ENCODE results near the gene CDH23. TPM values are rescaled to one million over a fixed set of nuclear protein-coding genes. Genes with fewer than 3 reads are reported as not detected.
A peak's percentile ranks its signal among the peaks of the same experiment; 100 is the strongest.

Gene CDH23
- total and polyA plus RNA-seq, 9 of the 15 experiments (the other 6 are each of a cell fraction or from before 2014, with no cell fraction given) = 0.18 to 1.2 (median 0.47) TPM

- TF ChIP-seq ZNF639 (CRISPR knock-in tag; conservative IDR thresholded peaks at IDR 0.05 in 1 of 2, IDR thresholded peaks at IDR 0.05 in 1 of 2) (peak in 1 of 2 experiments; percentile 82; a peak in 2 of 4 replicates), HMGN3 (IDR thresholded peaks at IDR 0.05; ENCODE audit: borderline replicate concordance, extremely low read depth, insufficient read length, low read depth, low read length) (peak; percentile 35), HCFC1 (IDR thresholded peaks at IDR 0.05; ENCODE audit: low read depth, low read length) (no peak), FOXJ3 (CRISPR knock-in tag; IDR thresholded peaks at IDR 0.05) (no peak), ZHX1 (conservative IDR thresholded peaks at IDR 0.05; ENCODE audit: low read length) (no peak), PHB (CRISPR knock-in tag; IDR thresholded peaks at IDR 0.05) (no peak), GTF2E2 (tag; IDR thresholded peaks at IDR 0.05) (peak; percentile 61), CEBPB (tag; IDR thresholded peaks at IDR 0.05) (peak; percentile 71), ZBTB34 (CRISPR knock-in tag; IDR thresholded peaks at IDR 0.05) (peak; percentile 62; the same call in 1 of the 2 replicates), MBD2 (IDR thresholded peaks at IDR 0.05; ENCODE audit: borderline replicate concordance, low read depth) (peak; percentile 71), EWSR1 (IDR thresholded peaks at IDR 0.05; ENCODE audit: borderline replicate concordance, low read depth, partially characterized antibody) (no peak), KDM1A (IDR thresholded peaks at IDR 0.05) (peak in 1 of 2 experiments; percentile 35; a peak in 3 of 4 replicates), ZNF512 (tag; IDR thresholded peaks at IDR 0.05) (no peak), TEAD2 (tag; IDR thresholded peaks at IDR 0.05) (peak; percentile 23), EP300 (IDR thresholded peaks at IDR 0.05; ENCODE audit: low read length) (peak; percentile 94), SREBF1 (IDR thresholded peaks at IDR 0.05; ENCODE audit: borderline replicate concordance, low read depth, low read length) (peak; percentile 10; the same call in 1 of the 2 replicates), ETV1 (tag; conservative IDR thresholded peaks at IDR 0.05; ENCODE audit: low read depth) (peak; percentile 62), PHF8 (IDR thresholded peaks at IDR 0.05; ENCODE audit: borderline replicate concordance, low read length) (peak; percentile 60; the same call in 1 of the 2 replicates), ZNF75A (CRISPR knock-in tag; IDR thresholded peaks at IDR 0.05) (no peak; the same call in 1 of the 2 replicates), ZNF274 (IDR thresholded peaks at IDR 0.05; ENCODE audit: borderline replicate concordance, low read depth, low read length) (no peak)
Observed at GRCh38 chr10:71860243-71861029, 463.7 kb downstream of the CDH23 start (continued).
